H9 (cell line): ENCODE measurements around the gene TSPAN4. TPM values are rescaled to one million over a fixed set of nuclear protein-coding genes. Genes with fewer than 3 reads are reported as not detected.

ENCODE experiments used
- DNase-seq: peaks from one replicate; pipeline ENCODE4 v3.0.0-alpha.2; 2017
- H2AFZ ChIP-seq: one replicate; pipeline ENCODE4 v1.6.1; 2013; ENCODE audit warnings: mild to moderate bottlenecking, low read length, control low read depth, moderate library complexity
- H2AK5ac ChIP-seq: 2 replicates; pipeline ENCODE4 v1.6.1; 2013; ENCODE audit warnings: low read length, control low read depth, mixed read lengths; ENCODE audit not compliant: insufficient read length
- H2BK120ac ChIP-seq: one replicate; pipeline ENCODE4 v1.6.1; 2013; ENCODE audit warnings: low read depth, mild to moderate bottlenecking, low read length, control low read depth, inconsistent platforms; ENCODE audit not compliant: poor library complexity, severe bottlenecking
- H2BK12ac ChIP-seq: 2 replicates; pipeline ENCODE4 v1.6.1; 2013; ENCODE audit warnings: low read length, control low read depth, mixed read lengths, low read depth; ENCODE audit not compliant: insufficient read length
- H2BK15ac ChIP-seq: 2 replicates; pipeline ENCODE4 v1.6.1; 2013; ENCODE audit warnings: low read depth, low read length, control low read depth
- H2BK20ac ChIP-seq: one replicate; pipeline ENCODE4 v1.6.1; 2013; ENCODE audit warnings: low read depth, mild to moderate bottlenecking, low read length, control low read depth, inconsistent platforms; ENCODE audit not compliant: poor library complexity, severe bottlenecking
- H2BK5ac ChIP-seq: 2 replicates; pipeline ENCODE4 v1.6.1; 2013; ENCODE audit warnings: low read length, control low read depth, mixed read lengths; ENCODE audit not compliant: insufficient read length
- H3K14ac ChIP-seq: 2 replicates; pipeline ENCODE4 v1.6.1; 2013; ENCODE audit warnings: low read length, control low read depth; ENCODE audit not compliant: insufficient read depth
- H3K18ac ChIP-seq: 2 replicates; pipeline ENCODE4 v1.6.1; 2013; ENCODE audit warnings: low read depth, mild to moderate bottlenecking, mixed read lengths, low read length, control low read depth; ENCODE audit not compliant: insufficient read length
- H3K23ac ChIP-seq: 2 replicates; pipeline ENCODE4 v1.6.1; 2013; ENCODE audit warnings: low read length, control low read depth, mixed read lengths, low read depth; ENCODE audit not compliant: insufficient read length
- H3K23me2 ChIP-seq: 2 replicates; pipeline ENCODE4 v1.6.1; 2013; ENCODE audit warnings: low read depth, mild to moderate bottlenecking, mixed read lengths, low read length, control low read depth; ENCODE audit not compliant: insufficient read length, poor library complexity, severe bottlenecking
- H3K27ac ChIP-seq: 2 replicates; pipeline ENCODE4 v1.5.1; 2013; ENCODE audit warnings: low read length, control low read depth, mixed read lengths, low read depth; ENCODE audit not compliant: insufficient read length
- H3K27me3 ChIP-seq: 2 replicates; pipeline ENCODE4 v1.6.1; 2013; ENCODE audit warnings: low read length, control low read depth, inconsistent platforms; ENCODE audit not compliant: insufficient read depth
- H3K4ac ChIP-seq: 2 replicates; pipeline ENCODE4 v1.6.1; 2013; ENCODE audit warnings: low read depth, mild to moderate bottlenecking, control low read depth, inconsistent platforms, low read length, moderate library complexity
- H3K4me1 ChIP-seq: 2 replicates; pipeline ENCODE4 v1.6.1; 2013; ENCODE audit warnings: low read length, control low read depth, inconsistent platforms; ENCODE audit not compliant: insufficient read depth
- H3K4me2 ChIP-seq: 2 replicates; pipeline ENCODE4 v1.6.1; 2013; ENCODE audit warnings: low read length, control low read depth, mixed read lengths; ENCODE audit not compliant: insufficient read length, insufficient read depth
- H3K56ac ChIP-seq: 2 replicates; pipeline ENCODE4 v1.6.1; 2013; ENCODE audit warnings: low read depth, mild to moderate bottlenecking, mixed read lengths, low read length, control low read depth; ENCODE audit not compliant: insufficient read length
- H3K79me1 ChIP-seq: 2 replicates; pipeline ENCODE4 v1.6.1; 2013; ENCODE audit warnings: low read depth, mild to moderate bottlenecking, moderate library complexity, low read length, control low read depth, inconsistent platforms; ENCODE audit not compliant: insufficient read depth, poor library complexity, severe bottlenecking
- H3K79me2 ChIP-seq: 2 replicates; pipeline ENCODE4 v1.6.1; 2013; ENCODE audit warnings: low read length, control low read depth, inconsistent platforms; ENCODE audit not compliant: insufficient read depth
- H3K9ac ChIP-seq: 2 replicates; pipeline ENCODE4 v1.6.1; 2013; ENCODE audit warnings: low read length, control low read depth, mixed read lengths; ENCODE audit not compliant: insufficient read length; ENCODE audit errors: extremely low read depth
- H3K9me3 ChIP-seq: one replicate; pipeline ENCODE4 v1.6.1; 2013; ENCODE audit warnings: low read depth, low read length, inconsistent platforms; ENCODE audit not compliant: control insufficient read depth
- H3T11ph ChIP-seq: one replicate; pipeline ENCODE4 v1.6.1; 2013; ENCODE audit warnings: mild to moderate bottlenecking, low read length, control low read depth, inconsistent platforms
- H4K20me1 ChIP-seq: one replicate; pipeline ENCODE4 v1.6.1; 2013; ENCODE audit not compliant: control insufficient read depth, insufficient read length, insufficient read depth
- H4K5ac ChIP-seq: 2 replicates; pipeline ENCODE4 v1.6.1; 2013; ENCODE audit warnings: low read depth, mild to moderate bottlenecking, mixed read lengths, low read length, control low read depth; ENCODE audit not compliant: insufficient read length
- H4K8ac ChIP-seq: replicated peaks from 2 replicates; pipeline ENCODE4 v1.6.1; 2013; ENCODE audit warnings: low read length, control low read depth, mixed read lengths, low read depth; ENCODE audit not compliant: insufficient read length
- H4K91ac ChIP-seq: 2 replicates; pipeline ENCODE4 v1.6.1; 2013; ENCODE audit warnings: low read depth, mild to moderate bottlenecking, moderate library complexity, mixed read lengths, low read length, control low read depth; ENCODE audit not compliant: insufficient read length
- H3K27ac Mint-ChIP-seq, 3 experiments: 2 replicates in 2 of 3; 3 replicates in 1 of 3; pipeline ENCODE4 v1.8.0; 2020 to 2021; ENCODE audit warnings: mixed read lengths in 3 of 3, mild to moderate bottlenecking in 1 of 3, moderate library complexity in 1 of 3
- H3K27me3 Mint-ChIP-seq: 2 replicates; pipeline ENCODE4 v1.8.0; 2021; ENCODE audit warnings: low read depth, mild to moderate bottlenecking, moderate library complexity, mixed read lengths
- H3K36me3 Mint-ChIP-seq, 3 experiments: 2 replicates in 2 of 3; 3 replicates in 1 of 3; pipeline ENCODE4 v1.8.0; 2020 to 2021; ENCODE audit warnings: low read depth in 3 of 3, mixed read lengths in 3 of 3; ENCODE audit not compliant: insufficient read depth in 1 of 3
- H3K4me1 Mint-ChIP-seq, 2 experiments: 2 replicates each; pipeline ENCODE4 v1.8.0; 2020; ENCODE audit warnings: mixed read lengths in 2 of 2
- H3K4me3 Mint-ChIP-seq, 2 experiments: 2 replicates in 1 of 2; 3 replicates in 1 of 2; pipeline ENCODE4 v1.8.0; 2020 to 2021; ENCODE audit warnings: mild to moderate bottlenecking in 2 of 2, mixed read lengths in 2 of 2, moderate library complexity in 1 of 2
- H3K9me3 Mint-ChIP-seq, 2 experiments: 2 replicates in 1 of 2; 3 replicates in 1 of 2; pipeline ENCODE4 v1.8.0; 2020; ENCODE audit warnings: mild to moderate bottlenecking in 2 of 2, mixed read lengths in 2 of 2, moderate library complexity in 1 of 2
- CTCF ChIP-seq: fragments of 200-600 bp; sonication (generic); conservative IDR thresholded peaks from 3 replicates; pipeline ENCODE4 v1.8.0; 2021; ENCODE audit warnings: antibody characterized with exemption, mild to moderate bottlenecking
- WGBS: extraction: QIAGEN DNeasy Blood & Tissue Kit; methylation state at CpG from one replicate; pipeline ENCODE4 v1.1.7; 2013; ENCODE audit warnings: missing lambda C conversion rate, low lambda C conversion rate, mixed read lengths; ENCODE audit not compliant: insufficient read length; ENCODE audit errors: extremely low coverage; 5-methylcytosine and 5-hydroxymethylcytosine counted together
- total RNA-seq: library from RNA; stranded (reverse); gene quantifications from 2 replicates; pipeline ENCODE4 v1.2.1, GENCODE V29; 2021

The TSPAN4 gene
- total RNA-seq, 1 experiment from 2014 or later: 64.6 TPM

GRCh38 chr11:833114-833791, 9.4 kb upstream of the TSPAN4 start:
- peaks cover 28 to 38% of the 10 kb centered on the region in 2 experiments for H3K4me1 Mint-ChIP-seq

More at GRCh38 chr11:833114-833791, 9.4 kb upstream of the TSPAN4 start:
- no peak overlapping the region for H3T11ph ChIP-seq
- no peak overlapping the region for H4K8ac ChIP-seq
- H2BK15ac ChIP-seq: no peak overlapping the region
- H2AK5ac ChIP-seq: no peak overlapping the region
- no peaks in the 10 kb centered on the region for H3K9me3 Mint-ChIP-seq
- no peaks in the 10 kb centered on the region for H3K9me3 ChIP-seq
- H3K4me3 Mint-ChIP-seq: peak overlapping the region; percentile 65 to 79
- WGBS: no CpG with 5 or more reads among the region's 55 CpGs
- H3K79me1 ChIP-seq: no peaks in the 10 kb centered on the region
- H3K14ac ChIP-seq: 0 out of 2 replicates have a peak overlapping the region, but pooled peaks have one; percentile 24
- no peak overlapping the region for H2BK20ac ChIP-seq
- no peak for TF ChIP-seq CTCF
- H3K27ac ChIP-seq: no peak overlapping the region
- no peak overlapping the region for H3K23ac ChIP-seq
- no peaks in the 10 kb centered on the region for H3K79me2 ChIP-seq
- H3K9ac ChIP-seq: no peak overlapping the region
- peaks cover 9% of the 10 kb centered on the region; the same call in 1 of the 2 replicates for H3K27me3 ChIP-seq
- H2BK12ac ChIP-seq: no peak overlapping the region
- peak overlapping the region; percentile 57 for H3K4me2 ChIP-seq
- H2AFZ ChIP-seq: no peak overlapping the region
- H3K23me2 ChIP-seq: peaks cover 25% of the 10 kb centered on the region
- H3K27ac Mint-ChIP-seq: no peak overlapping the region
- no peak for DNase-seq
- H3K18ac ChIP-seq: no peak overlapping the region
- no peaks in the 10 kb centered on the region; the same call in 1 of the 2 replicates for H3K4me1 ChIP-seq
- no peaks in the 10 kb centered on the region for H4K20me1 ChIP-seq
- H2BK120ac ChIP-seq: no peak overlapping the region
- H3K56ac ChIP-seq: no peak overlapping the region
- peaks cover 8 to 24% (median 17%) of the 10 kb centered on the region in 3 experiments; a peak in 5 of 7 replicates for H3K36me3 Mint-ChIP-seq
- peaks cover 27% of the 10 kb centered on the region for H3K27me3 Mint-ChIP-seq
- H2BK5ac ChIP-seq: no peak overlapping the region
- no peak overlapping the region for H4K5ac ChIP-seq
- no peak overlapping the region for H4K91ac ChIP-seq
- no peak overlapping the region for H3K4ac ChIP-seq
